ENCODE results near the gene ZNF787. TPM values are rescaled to one million over a fixed set of nuclear protein-coding genes. Genes with fewer than 3 reads are reported as not detected.

The ZNF787 gene
- total and polyA plus RNA-seq, 4 donors, result 2.9 to 23.6 (median 18.8) TPM

DNA sequence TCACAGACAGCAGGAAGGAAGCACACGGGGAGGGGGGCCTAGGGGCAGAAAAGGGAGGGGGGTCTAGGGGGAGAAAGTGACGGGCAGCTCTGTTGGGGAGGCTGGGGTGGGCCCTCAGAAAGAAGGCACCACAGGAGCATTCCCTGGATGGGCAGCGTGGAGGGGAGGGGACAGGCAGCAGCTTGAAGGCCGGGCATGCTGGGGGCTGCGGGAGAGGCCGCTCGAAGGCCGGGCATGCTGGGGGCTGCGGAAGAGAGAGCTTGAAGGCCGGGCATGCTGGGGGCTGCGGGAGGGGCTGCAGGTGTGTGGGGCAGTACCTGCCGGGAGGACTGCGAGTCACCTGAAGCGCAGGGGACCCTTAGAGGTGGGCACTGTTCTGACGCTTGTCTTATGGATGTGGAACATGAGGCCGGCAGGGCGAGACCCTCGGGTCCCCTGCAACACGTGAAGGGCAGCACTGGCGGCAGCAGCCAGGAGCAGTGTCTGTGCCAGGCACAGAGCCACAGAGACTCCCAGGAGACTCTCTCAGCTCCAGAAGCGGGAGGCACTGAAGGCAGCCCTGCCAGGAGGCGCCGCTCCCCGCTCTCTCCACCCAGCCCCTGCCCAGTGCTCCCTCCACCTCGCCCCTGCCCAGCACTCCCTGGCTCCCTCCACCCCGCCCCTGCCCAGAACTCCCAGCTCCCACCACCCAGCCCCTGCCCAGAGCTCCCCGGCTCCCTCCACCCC is 13.3 kb downstream of the ZNF787 start:
- Histone ChIP-seq H3K9ac (ENCODE audit: low read depth in 1 of 2, low read length in 2 of 2) (no peak overlapping the region), H3K27me3 (ENCODE audit: control insufficient read depth in 4 of 4, insufficient read depth in 4 of 4, low read length in 3 of 4) (no peaks in the 10 kb centered on the region), H3K4me3 (ENCODE audit: low read depth in 1 of 3, low read length in 3 of 3) (no peak overlapping the region), H3K9me3 (ENCODE audit: control insufficient read depth in 4 of 4, low read length in 3 of 4) (no peaks in the 10 kb centered on the region), H3K4me1 (ENCODE audit: control insufficient read depth in 4 of 4, insufficient read depth in 4 of 4, low read length in 3 of 4) (peaks cover 42 to 78% (median 70%) of the 10 kb centered on the region in 4 donors), H3K36me3 (ENCODE audit: control insufficient read depth in 4 of 4, insufficient read depth in 3 of 4, low read depth in 1 of 4, low read length in 3 of 4) (peaks cover 0 to 6% (median 0%) of the 10 kb centered on the region in 4 donors), H3K27ac (ENCODE audit: low read depth in 1 of 2, low read length in 2 of 2) (no peak overlapping the region)
- DNase-seq (ENCODE audit: low spot score), result no peak
- 74% methylated on average over 27 of the region's 27 CpGs for WGBS
- TF ChIP-seq NR2F2 (IDR thresholded peaks at IDR 0.05) (no peak), SP1 (IDR thresholded peaks at IDR 0.05) (no peak), TAF1 (conservative IDR thresholded peaks at IDR 0.05) (no peak), RAD21 (IDR thresholded peaks at IDR 0.05) (no peak), HNF4A (conservative IDR thresholded peaks at IDR 0.05) (no peak), HNF4G (IDR thresholded peaks at IDR 0.05) (no peak), EGR1 (IDR thresholded peaks at IDR 0.05; ENCODE audit: low read depth in 2 of 2) (no peak), JUND (IDR thresholded peaks at IDR 0.05) (no peak), RXRA (IDR thresholded peaks at IDR 0.05) (no peak), FOXA2 (IDR thresholded peaks at IDR 0.05) (no peak), GABPA (IDR thresholded peaks at IDR 0.05 in 1 of 2, conservative IDR thresholded peaks at IDR 0.05 in 1 of 2) (no peak), YY1 (IDR thresholded peaks at IDR 0.05) (no peak)
- TF ChIP-seq, protein P1, sequence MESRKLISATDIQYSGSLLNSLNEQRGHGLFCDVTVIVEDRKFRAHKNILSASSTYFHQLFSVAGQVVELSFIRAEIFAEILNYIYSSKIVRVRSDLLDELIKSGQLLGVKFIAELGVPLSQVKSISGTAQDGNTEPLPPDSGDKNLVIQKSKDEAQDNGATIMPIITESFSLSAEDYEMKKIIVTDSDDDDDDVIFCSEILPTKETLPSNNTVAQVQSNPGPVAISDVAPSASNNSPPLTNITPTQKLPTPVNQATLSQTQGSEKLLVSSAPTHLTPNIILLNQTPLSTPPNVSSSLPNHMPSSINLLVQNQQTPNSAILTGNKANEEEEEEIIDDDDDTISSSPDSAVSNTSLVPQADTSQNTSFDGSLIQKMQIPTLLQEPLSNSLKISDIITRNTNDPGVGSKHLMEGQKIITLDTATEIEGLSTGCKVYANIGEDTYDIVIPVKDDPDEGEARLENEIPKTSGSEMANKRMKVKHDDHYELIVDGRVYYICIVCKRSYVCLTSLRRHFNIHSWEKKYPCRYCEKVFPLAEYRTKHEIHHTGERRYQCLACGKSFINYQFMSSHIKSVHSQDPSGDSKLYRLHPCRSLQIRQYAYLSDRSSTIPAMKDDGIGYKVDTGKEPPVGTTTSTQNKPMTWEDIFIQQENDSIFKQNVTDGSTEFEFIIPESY (IDR thresholded peaks at IDR 0.05), result no peak
- TF ChIP-seq, protein P2, sequence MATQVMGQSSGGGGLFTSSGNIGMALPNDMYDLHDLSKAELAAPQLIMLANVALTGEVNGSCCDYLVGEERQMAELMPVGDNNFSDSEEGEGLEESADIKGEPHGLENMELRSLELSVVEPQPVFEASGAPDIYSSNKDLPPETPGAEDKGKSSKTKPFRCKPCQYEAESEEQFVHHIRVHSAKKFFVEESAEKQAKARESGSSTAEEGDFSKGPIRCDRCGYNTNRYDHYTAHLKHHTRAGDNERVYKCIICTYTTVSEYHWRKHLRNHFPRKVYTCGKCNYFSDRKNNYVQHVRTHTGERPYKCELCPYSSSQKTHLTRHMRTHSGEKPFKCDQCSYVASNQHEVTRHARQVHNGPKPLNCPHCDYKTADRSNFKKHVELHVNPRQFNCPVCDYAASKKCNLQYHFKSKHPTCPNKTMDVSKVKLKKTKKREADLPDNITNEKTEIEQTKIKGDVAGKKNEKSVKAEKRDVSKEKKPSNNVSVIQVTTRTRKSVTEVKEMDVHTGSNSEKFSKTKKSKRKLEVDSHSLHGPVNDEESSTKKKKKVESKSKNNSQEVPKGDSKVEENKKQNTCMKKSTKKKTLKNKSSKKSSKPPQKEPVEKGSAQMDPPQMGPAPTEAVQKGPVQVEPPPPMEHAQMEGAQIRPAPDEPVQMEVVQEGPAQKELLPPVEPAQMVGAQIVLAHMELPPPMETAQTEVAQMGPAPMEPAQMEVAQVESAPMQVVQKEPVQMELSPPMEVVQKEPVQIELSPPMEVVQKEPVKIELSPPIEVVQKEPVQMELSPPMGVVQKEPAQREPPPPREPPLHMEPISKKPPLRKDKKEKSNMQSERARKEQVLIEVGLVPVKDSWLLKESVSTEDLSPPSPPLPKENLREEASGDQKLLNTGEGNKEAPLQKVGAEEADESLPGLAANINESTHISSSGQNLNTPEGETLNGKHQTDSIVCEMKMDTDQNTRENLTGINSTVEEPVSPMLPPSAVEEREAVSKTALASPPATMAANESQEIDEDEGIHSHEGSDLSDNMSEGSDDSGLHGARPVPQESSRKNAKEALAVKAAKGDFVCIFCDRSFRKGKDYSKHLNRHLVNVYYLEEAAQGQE (IDR thresholded peaks at IDR 0.05), result no peak
- TF ChIP-seq, protein P3, sequence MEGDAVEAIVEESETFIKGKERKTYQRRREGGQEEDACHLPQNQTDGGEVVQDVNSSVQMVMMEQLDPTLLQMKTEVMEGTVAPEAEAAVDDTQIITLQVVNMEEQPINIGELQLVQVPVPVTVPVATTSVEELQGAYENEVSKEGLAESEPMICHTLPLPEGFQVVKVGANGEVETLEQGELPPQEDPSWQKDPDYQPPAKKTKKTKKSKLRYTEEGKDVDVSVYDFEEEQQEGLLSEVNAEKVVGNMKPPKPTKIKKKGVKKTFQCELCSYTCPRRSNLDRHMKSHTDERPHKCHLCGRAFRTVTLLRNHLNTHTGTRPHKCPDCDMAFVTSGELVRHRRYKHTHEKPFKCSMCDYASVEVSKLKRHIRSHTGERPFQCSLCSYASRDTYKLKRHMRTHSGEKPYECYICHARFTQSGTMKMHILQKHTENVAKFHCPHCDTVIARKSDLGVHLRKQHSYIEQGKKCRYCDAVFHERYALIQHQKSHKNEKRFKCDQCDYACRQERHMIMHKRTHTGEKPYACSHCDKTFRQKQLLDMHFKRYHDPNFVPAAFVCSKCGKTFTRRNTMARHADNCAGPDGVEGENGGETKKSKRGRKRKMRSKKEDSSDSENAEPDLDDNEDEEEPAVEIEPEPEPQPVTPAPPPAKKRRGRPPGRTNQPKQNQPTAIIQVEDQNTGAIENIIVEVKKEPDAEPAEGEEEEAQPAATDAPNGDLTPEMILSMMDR (IDR thresholded peaks at IDR 0.05; ENCODE audit: low read depth, low read length, missing input control), result no peak
- TF ChIP-seq, protein P4, sequence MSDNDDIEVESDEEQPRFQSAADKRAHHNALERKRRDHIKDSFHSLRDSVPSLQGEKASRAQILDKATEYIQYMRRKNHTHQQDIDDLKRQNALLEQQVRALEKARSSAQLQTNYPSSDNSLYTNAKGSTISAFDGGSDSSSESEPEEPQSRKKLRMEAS (IDR thresholded peaks at IDR 0.05), result no peak

Data from liver (tissue), 9 donors.